ENCODE measurements around the gene FOXL2. TPM values are rescaled to one million over a fixed set of nuclear protein-coding genes. Genes with fewer than 3 reads are reported as not detected.

FOXL2 gene
- total and polyA plus RNA-seq, 12 donors = 0.40 to 11.2 (median 3.6) TPM; not detected in 1

GRCh38 chr3:138972941-138973340 lies 26.0 kb upstream of the FOXL2 start:
- no peak for TF ChIP-seq CTCF (IDR thresholded peaks at IDR 0.05)
- TF ChIP-seq POLR2A (IDR thresholded peaks at IDR 0.05) = no peak
- intact Hi-C loops (cut with DNase I) = no loop called here
- Histone ChIP-seq H3K27me3 (no peaks in the 10 kb centered on the region), H3K36me3 (replicated peaks in 1 of 2) (no peaks in the 10 kb centered on the region), H3K4me1 (replicated peaks in 1 of 2) (no peaks in the 10 kb centered on the region), H3K27ac (no peak overlapping the region), H3K4me3 (no peak overlapping the region), H3K9me3 (replicated peaks in 1 of 3) (no peaks in the 10 kb centered on the region)
- DNase-seq = no peak
- WGBS, 4 donors = 81 to 92% (median 85%) methylated on average over 5 of the region's 5 CpGs

- H3K9me3 ChIP-seq (replicated peaks in 1 of 3) = no peaks in the 10 kb centered on the region
- no peak for DNase-seq
- H3K27ac ChIP-seq = no peak overlapping the region
- H3K36me3 ChIP-seq (replicated peaks in 1 of 2) = no peaks in the 10 kb centered on the region
- no peak overlapping the region for H3K4me3 ChIP-seq
- 56 to 75% (median 69%) methylated on average over 4 to 6 of the region's 6 CpGs for whole genome bisulfite sequencing, 4 donors
- no peak for TF ChIP-seq CTCF (IDR thresholded peaks at IDR 0.05)
- no peaks in the 10 kb centered on the region for H3K27me3 ChIP-seq
- intact Hi-C loops (cut with DNase I) = no loop called here
- H3K4me1 ChIP-seq (replicated peaks in 1 of 2) = no peaks in the 10 kb centered on the region
Measured at GRCh38 chr3:138971766-138972320, 24.9 kb upstream of the FOXL2 start.

GRCh38 chr3:138964923-138965322 lies 18.0 kb upstream of the FOXL2 start:
- Histone ChIP-seq H3K4me1 (replicated peaks in 1 of 2) (no peaks in the 10 kb centered on the region), H3K27ac (no peak overlapping the region), H3K9me3 (replicated peaks in 1 of 3) (peaks cover 0 to 10% (median 0%) of the 10 kb centered on the region in 3 donors), H3K4me3 (no peak overlapping the region), H3K27me3 (peaks cover 8% of the 10 kb centered on the region), H3K36me3 (replicated peaks in 1 of 2) (no peaks in the 10 kb centered on the region)
- TF ChIP-seq POLR2A (IDR thresholded peaks at IDR 0.05) (no peak), CTCF (IDR thresholded peaks at IDR 0.05) (no peak)
- DNase-seq = no peak
- intact Hi-C loops (cut with DNase I) = no loop called here

GRCh38 chr3:138964264-138964663 lies 17.3 kb upstream of the FOXL2 start:
- intact Hi-C loops (cut with DNase I) = no loop called here
- no peak overlapping the region for H3K27ac ChIP-seq
- no peak for TF ChIP-seq POLR2A (IDR thresholded peaks at IDR 0.05)
- no peak for TF ChIP-seq CTCF (IDR thresholded peaks at IDR 0.05)
- H3K9me3 ChIP-seq (replicated peaks in 1 of 3) = peaks cover 0 to 10% (median 0%) of the 10 kb centered on the region in 3 donors
- H3K36me3 ChIP-seq (replicated peaks in 1 of 2) = no peaks in the 10 kb centered on the region
- no peaks in the 10 kb centered on the region for H3K4me1 ChIP-seq (replicated peaks in 1 of 2)
- WGBS, 4 donors = 88 to 94% (median 93%) methylated on average over 2 of the region's 2 CpGs
- no peak overlapping the region for H3K4me3 ChIP-seq
- H3K27me3 ChIP-seq = peaks cover 8% of the 10 kb centered on the region
- no peak for DNase-seq

All from adrenal gland (tissue), 12 donors.